Measurements from ENCODE around the gene C18orf63.

C18orf63 gene

DNA sequence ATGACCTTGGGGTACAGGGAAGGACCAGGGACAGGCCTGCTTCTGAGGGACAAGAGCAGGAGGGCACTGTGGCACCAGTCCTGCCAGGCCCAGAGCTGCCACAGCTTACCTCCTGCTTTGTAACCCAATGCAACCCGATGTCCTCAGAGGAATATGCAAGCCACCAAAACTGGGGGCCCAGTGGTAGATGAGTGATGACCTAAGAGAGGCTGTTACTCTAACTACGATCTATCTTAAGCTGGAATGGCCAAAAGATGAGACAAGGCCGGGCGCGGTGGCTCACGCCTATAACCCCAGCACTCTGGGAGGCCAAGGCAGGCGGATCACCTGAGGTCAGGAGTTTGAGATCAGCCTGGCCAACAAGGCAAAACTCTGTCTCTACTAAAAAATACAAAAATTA is 36.7 kb upstream of the C18orf63 start:
- peaks cover 5% of the 10 kb centered on the region for H3K36me3 Mint-ChIP-seq (ENCODE audit: low read depth)
- H3K4me3 Mint-ChIP-seq, result no peak overlapping the region
- peaks cover 54% of the 10 kb centered on the region for H3K4me1 Mint-ChIP-seq
- H3K27ac Mint-ChIP-seq, result no peak overlapping the region
- DNase-seq, result no peak
- H3K27me3 Mint-ChIP-seq (ENCODE audit: low read depth, poor library complexity), result no peaks in the 10 kb centered on the region
- TF ChIP-seq, protein P1, sequence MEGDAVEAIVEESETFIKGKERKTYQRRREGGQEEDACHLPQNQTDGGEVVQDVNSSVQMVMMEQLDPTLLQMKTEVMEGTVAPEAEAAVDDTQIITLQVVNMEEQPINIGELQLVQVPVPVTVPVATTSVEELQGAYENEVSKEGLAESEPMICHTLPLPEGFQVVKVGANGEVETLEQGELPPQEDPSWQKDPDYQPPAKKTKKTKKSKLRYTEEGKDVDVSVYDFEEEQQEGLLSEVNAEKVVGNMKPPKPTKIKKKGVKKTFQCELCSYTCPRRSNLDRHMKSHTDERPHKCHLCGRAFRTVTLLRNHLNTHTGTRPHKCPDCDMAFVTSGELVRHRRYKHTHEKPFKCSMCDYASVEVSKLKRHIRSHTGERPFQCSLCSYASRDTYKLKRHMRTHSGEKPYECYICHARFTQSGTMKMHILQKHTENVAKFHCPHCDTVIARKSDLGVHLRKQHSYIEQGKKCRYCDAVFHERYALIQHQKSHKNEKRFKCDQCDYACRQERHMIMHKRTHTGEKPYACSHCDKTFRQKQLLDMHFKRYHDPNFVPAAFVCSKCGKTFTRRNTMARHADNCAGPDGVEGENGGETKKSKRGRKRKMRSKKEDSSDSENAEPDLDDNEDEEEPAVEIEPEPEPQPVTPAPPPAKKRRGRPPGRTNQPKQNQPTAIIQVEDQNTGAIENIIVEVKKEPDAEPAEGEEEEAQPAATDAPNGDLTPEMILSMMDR (IDR thresholded peaks at IDR 0.05), result no peak
- H3K9me3 Mint-ChIP-seq, result no peaks in the 10 kb centered on the region

GRCh38 chr18:74281011-74281979 is 34.3 kb upstream of the C18orf63 start:
- TF ChIP-seq, protein P1 (IDR thresholded peaks at IDR 0.05), result no peak
- H3K4me1 Mint-ChIP-seq, result peaks cover 52% of the 10 kb centered on the region
- H3K27me3 Mint-ChIP-seq (ENCODE audit: low read depth, poor library complexity), result no peaks in the 10 kb centered on the region
- H3K27ac Mint-ChIP-seq, result peak overlapping the region; percentile 66
- no peak for DNase-seq
- H3K36me3 Mint-ChIP-seq (ENCODE audit: low read depth), result peaks cover 3% of the 10 kb centered on the region
- no peaks in the 10 kb centered on the region for H3K9me3 Mint-ChIP-seq
- H3K4me3 Mint-ChIP-seq, result peak overlapping the region; percentile 20

DNA sequence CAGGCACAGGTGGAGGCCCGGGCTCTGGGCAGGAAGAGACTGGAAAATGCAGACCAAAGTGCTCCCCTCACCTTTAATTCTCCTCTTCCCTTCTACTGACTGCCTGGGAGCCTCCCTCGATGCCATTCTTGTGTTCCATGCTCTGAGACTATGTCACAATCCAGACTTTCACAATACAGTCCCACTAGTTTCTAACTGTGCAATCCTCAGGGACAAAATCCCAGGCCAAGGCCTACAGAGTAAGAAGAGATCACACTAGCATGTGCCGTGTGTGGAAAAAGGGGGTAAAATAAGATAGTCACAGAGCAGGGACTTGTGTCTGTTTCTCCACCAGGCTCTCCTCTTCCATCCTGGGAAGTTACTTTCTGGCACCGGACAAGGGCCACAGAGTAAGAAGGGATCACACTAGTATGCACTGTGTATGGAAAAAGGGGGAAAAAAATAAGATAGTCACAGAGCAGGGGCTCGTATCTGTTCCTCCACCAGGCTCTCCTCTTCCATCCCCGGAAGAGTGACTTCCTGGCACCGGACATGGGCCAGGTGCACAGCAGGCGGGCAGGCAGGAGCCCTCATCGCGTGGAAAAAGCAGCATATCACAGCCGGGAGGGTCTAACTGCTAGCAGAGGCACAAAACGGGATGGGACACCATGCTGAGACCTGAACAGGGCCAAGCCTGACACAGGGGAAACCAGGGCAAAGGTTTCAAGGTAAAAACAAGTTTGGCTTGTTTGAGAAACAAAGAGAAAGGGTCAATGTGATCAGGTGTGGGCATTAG is 33.5 kb upstream of the C18orf63 start:
- TF ChIP-seq, protein P1 (IDR thresholded peaks at IDR 0.05), result no peak
- Mint-ChIP-seq H3K27me3 (ENCODE audit: low read depth, poor library complexity) (no peaks in the 10 kb centered on the region), H3K9me3 (no peaks in the 10 kb centered on the region), H3K4me3 (no peak overlapping the region), H3K27ac (peak overlapping the region; percentile 66), H3K36me3 (ENCODE audit: low read depth) (no peaks in the 10 kb centered on the region), H3K4me1 (peaks cover 48% of the 10 kb centered on the region)
- no peak for DNase-seq

GRCh38 chr18:74282755-74283554 is 32.7 kb upstream of the C18orf63 start:
- Mint-ChIP-seq H3K4me1 (peaks cover 48% of the 10 kb centered on the region), H3K4me3 (no peak overlapping the region), H3K9me3 (no peaks in the 10 kb centered on the region), H3K36me3 (ENCODE audit: low read depth) (no peaks in the 10 kb centered on the region), H3K27ac (no peak overlapping the region), H3K27me3 (ENCODE audit: low read depth, poor library complexity) (no peaks in the 10 kb centered on the region)
- DNase-seq, result no peak
- TF ChIP-seq, protein P1 (IDR thresholded peaks at IDR 0.05), result no peak

DNA sequence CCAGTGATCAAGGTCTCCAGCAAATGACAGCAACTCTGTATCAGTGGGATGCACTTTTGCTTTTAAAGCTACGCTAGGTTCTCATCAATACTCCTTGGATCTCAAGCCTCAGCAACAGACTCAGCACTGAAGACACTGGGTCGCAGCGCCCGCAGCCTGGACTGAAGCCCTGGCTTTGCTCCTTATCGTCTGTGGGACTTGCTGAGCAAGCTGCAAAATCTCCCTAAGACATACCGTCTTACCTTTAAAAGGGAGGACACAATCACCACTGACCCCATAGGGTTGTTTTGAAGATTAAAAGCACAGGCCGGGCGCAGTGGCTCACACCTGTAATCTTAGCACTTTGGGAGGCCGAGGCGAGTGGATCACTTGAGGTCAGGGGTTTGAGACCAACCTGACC is 32.0 kb upstream of the C18orf63 start:
- Mint-ChIP-seq H3K9me3 (no peaks in the 10 kb centered on the region), H3K27ac (no peak overlapping the region), H3K36me3 (ENCODE audit: low read depth) (no peaks in the 10 kb centered on the region), H3K27me3 (ENCODE audit: low read depth, poor library complexity) (no peaks in the 10 kb centered on the region), H3K4me1 (peaks cover 55% of the 10 kb centered on the region), H3K4me3 (no peak overlapping the region)
- DNase-seq, result no peak
- TF ChIP-seq, protein P1 (IDR thresholded peaks at IDR 0.05), result no peak

Measured in nephron progenitor cell (in vitro differentiated cells).